SW 1271 (cell line): ENCODE results near the gene ABHD5.

Experiments used
- DNase-seq, 2 experiments: peaks; one replicate each; lab custom pipeline; 2025; lab: John Stamatoyannopoulos, UW

ABHD5 gene

DNA sequence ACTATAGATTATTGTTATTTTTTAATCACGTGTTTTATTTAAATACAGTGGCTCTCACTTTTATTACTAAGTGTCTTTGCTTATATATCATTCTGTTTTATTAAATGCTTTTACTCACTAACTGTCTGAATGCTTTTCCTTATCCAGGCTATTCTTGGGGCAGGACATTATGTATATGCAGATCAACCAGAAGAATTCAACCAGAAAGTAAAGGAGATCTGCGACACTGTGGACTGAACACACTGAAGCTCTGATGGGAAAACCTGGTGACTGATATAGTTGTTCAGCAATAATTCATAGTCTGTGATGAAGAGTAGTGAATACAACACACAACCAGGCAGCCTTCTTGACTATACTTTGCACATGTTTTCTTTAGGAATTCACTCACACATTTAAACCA, 27.6 kb downstream of the ABHD5 start:
- no peak for DNase-seq

DNA sequence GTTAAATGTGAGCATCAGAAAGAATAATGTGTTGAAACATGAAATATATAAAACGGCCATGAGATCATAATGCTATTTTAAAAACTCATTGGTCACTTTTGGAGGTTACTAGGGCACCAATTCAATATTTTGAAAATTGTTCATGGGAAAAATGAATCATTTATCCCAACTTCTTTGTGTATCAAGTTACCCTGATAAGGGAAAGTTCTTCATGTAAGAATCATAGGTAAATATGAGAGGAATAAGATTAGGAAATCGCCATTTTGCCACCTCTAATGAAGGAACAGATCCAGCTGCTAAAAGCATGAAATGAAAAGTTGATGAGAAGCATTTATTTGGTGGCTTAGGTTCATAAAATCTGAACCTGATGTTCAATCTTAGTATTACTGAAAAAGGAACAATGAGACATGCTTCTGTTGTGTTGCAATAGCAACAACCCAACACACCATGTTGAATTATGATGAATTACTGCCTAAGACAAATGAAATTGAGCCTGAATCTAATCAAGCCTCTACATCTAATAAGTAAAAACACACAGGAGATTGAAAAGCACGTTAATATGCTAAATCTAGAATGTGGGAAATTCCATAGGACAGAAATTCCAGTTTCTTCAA, 32.5 kb downstream of the ABHD5 start:
- DNase-seq, result no peak

DNA sequence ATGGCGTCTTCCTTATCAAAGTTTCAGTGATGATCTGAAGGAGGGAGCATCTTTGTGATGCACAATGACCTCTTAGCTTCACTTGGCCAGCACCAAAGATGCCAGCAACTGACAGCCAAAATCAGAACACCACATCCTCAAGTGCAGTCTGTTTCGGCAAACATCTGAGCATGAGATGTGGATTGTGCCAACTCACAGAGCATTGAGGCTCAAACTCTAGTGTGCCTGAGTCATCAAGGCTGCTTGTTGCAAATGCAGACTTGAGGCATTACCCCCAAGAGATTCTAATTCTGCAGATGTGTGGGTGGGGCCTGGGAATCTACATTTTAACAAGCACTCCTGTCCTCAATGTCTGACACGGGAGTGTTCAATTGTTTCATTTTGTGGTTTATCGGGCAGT, 35.8 kb downstream of the ABHD5 start:
- DNase-seq, result no peak

DNA sequence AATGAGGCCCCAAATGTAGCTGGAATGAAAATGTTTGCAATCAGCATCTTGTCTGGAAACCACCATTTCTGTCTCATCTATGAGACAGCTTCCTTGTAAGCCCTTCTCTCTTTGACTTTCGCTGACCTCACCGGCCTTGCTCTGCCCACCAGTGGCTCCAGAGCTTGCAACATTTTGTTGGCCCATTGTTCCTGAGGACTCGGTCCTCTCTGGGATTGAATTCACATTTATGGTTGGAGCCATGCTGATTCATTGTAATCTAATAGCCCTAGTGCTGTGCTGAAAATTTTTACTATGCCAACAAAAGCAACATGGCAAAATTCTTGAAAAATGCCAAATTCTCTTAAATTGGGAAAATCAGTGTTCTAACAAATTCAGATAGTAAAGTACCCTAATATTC, 37.2 kb downstream of the ABHD5 start:
- DNase-seq, result no peak

DNA sequence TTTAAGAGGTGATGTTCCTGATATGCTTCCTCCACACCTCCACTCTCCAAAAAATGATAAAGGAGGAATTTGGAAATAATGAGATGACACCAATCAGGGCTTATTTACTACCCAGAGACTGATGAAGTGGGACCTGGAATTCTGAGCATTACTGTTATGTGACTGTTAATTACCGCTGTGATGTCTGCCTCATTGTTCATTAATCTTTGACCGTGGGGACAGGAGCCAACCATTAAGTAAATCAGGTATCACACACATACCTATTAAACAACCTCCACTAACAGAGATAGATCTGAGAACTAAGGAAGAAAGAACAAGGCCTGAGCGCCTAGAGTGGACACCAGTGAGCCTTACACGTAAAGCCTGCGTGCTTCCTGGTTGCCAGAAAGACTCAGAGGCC, 37.7 kb downstream of the ABHD5 start:
- DNase-seq, result no peak

DNA sequence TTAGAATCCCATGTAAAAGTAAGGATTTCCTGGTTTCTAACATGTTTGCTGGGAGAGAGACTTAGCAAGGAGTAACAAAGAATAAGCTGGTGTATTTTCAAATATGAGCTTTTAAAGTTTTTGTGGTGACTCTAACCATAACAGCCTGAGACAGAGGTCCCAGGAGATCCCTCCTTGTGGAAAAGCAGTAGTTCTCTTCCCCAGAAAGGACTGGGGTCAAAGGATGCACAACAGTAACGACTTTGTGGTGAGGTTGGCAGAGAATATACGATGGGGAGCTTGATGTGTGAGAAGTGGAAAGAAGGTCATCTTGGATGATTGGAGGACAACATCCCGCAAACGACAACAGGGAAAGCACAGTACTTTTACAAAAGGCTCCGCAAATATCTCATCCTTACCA, 38.2 kb downstream of the ABHD5 start:
- no peak for DNase-seq

DNA sequence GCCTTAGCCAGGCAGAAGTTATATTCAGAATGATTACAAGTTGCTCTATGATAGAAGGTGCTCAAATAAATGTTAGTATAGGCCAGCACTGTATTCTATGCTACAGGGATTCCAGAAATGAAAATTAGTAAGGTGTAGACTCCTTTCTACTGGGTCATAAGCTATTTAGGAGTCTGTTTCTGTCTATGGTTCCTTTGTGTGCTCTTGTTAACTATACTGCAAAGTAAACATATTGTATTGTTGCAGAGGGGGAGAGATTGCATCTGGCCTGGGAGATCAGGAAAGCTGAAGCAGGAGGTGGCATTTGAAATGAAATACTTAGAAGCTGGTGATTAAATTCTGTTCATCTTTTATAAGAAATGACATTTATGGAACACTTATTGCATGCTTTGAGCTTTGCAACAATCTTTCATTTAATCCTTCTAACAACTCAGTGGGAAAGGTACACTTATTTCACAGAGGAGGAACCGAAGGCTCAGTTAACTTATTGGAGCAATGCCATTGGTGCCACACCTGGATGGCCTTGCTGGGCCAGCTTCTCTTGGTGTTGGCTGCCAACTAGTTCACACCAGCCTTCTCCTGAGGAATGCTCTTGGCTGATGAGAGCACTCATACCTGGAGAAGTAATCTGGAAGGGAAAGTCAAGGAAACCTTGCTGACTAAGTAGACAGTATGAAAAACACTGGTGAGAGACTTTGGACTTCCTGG, 39.1 kb downstream of the ABHD5 start:
- DNase-seq, result no peak

DNA sequence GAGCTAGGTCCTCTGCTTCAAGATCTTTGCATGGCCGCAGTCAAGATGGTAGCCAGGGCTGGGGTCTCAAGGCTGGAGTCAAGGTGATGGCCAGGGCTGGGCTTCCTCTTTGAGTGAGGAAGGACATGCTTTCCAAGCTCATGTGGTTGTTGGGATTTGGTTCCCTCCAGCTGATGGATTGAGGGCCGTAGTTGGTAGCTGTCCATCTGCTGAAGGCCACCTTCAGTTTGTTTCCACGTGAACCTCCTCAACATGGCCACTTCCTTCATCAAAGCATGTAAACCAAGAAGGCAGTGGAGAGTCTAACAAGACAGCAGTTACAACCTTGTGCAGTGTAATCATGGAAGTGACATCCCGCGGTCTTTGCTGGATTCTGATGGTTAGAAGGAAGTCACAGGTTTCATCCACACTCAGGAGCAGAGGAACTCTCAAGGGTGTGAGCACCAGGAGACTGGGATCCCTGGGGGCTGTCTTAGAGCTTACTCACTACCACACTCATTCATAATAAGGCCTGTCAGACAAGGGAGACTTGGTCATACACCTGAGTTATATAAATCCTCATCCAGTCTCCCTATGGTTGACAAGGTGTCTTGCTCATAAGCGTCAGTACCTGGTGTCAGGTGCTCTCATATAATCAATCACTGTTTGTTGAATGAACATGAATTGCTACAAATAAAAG, 42.1 kb downstream of the ABHD5 start:
- DNase-seq, result no peak

DNA sequence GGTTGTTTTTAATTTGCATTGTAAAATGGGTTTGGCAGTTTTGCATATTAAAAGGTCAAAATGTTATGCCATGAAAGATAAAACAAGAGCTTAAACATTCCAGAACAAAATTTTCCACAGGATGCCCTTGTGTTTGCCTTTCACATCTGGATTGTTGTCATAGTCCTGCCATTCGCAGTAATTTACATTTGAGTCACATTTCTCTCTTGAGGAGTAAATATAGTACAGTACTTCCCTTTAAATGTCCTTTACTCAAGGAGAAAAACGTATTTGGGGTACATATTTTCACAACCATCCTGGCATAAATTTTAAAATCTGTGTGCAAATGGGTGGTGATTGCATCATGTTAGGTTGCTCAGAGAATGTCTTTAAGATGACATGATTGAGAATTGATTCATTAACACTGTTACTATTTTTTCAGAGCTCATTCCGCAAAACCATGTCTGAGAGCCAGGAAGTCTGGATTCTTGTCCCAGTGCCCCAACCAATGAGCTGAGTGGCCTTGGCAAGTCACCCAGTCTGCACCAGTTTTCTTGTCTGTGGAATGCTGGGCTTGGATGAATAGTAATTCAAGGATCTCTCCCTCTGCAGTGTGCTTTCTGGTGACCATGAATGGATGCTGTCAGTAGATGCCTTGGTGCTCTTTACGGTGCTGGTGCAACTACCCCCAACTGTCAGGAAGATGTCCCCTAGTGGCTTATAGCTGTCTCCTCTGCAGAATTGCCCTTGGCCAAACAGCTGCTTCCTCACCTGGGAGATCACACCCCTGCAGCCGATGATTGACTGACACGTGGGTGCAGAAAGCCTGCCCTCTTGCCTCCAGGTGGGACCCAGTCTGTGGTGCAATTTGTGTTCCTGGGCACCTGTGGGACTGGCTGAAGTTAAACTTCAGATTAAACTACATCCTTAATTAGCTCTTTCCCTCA, 43.0 kb downstream of the ABHD5 start:
- no peak for DNase-seq

DNA sequence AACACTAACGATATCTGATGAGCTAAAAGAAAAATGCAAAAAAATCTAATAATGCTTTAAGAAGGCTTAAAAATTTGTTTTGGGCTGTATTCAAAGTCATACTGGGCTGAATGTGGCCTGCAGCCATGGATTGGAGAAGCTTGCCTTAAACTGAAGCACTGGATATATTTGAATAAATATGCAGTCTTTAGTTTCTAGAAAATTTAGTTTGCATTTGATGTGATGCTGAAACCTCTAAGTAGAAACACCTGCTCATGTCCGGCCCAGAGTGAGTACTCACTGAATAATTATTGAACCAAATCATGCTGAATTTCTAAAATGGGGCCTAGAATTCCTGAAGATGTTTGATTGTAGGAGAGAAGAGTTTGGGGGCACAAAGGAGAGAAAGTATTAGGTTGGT, 43.9 kb downstream of the ABHD5 start:
- DNase-seq, result no peak

DNA sequence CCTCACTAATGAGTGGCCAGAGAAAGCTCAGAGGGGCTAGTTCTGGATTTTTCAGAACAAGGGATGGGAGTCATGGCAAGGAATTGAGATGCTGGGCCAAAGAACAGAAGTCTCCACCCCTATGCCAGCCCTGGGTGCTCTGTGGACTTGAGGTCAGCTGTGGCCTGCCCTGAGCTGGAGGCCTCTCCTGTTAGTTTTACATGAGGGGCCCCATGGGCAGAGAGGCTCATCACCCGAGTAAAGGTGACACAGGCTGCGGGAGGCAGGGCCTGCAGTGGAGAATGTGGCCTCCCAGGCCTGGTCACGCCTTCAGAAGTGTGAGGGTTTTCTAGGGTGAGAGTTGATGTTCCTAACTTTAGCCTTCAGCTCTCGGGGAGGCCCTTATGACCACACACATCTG, 44.9 kb downstream of the ABHD5 start:
- DNase-seq, result no peak

DNA sequence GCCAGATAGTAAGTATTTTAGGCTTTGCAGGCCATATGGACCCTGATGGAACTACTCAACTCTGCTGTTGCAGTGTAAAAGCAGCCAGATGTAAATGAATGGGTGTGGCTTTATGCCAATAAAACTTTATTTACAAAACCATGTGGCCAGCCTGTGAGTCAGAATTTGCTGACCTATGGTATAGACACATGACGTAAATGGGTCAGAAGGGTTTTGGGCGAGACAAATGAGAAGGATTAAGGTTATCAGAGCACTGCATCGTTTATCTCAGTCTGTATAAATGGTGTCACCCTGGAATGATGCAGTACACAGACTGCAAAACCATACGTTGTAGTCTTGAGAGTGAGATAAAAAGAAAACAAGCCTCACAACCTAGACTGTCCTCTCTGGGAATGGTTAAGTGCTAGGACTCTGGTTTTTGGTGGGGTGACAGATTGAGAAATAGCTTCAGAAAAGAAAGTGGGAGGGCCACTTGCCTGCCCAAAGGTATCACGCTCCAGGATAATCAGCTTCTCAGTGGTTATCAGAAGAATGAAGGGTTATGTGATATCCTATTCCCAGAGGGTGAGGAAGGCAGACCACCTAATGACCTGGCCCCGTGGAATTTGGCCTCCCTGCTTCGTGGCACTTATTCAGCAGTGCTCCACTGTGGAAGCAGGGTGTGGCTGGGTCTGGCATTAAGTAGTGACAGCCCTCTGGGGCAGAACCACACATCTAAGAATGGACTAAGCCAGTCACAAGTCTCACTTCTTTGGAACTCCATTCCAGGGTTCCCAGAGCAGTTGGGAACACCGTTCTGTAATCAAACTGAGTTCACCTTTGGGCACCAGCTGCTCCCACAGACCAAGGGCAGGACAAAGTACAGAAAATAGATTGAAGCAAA, 46.1 kb downstream of the ABHD5 start:
- DNase-seq, result no peak

DNA sequence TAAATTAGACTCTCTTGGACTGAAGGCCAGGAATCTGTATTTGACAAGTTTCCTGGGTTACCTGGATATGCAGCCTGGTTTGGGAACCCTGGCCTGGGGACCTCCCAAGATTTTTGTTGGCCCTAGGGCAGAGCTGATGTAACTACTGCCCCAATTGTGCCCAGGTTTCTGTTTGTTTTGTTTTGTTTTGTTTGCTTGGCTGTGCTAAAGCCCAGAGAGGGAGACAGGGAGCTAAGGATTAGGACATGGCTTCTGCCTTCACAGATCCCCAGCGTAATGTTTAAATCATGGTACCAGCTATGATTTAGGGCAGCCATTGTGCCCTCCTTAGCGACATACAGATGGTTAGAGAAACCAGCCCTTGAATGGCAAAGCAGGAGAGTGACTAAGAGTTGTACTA, 47.6 kb downstream of the ABHD5 start:
- DNase-seq, result no peak

DNA sequence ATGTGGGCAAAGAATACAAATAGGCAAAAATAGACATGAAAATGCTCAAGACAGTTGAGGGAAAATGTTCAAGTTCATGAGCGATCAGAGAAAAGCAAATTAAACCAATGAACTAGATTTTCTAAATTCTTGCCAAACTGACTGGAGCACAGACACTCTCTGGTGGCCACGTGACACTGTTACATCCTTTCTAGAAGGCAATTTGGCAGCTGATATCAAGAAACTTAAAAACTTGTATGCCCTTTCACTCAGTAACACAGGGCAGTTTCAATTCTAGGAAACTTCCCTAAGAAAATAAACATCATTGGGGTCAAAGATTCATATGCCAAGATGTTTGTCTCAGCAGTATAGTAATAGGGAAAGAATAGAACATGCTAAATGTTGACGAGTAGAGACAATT, 52.2 kb downstream of the ABHD5 start:
- peak in 1 of 2 experiments; percentile 13 for DNase-seq

DNA sequence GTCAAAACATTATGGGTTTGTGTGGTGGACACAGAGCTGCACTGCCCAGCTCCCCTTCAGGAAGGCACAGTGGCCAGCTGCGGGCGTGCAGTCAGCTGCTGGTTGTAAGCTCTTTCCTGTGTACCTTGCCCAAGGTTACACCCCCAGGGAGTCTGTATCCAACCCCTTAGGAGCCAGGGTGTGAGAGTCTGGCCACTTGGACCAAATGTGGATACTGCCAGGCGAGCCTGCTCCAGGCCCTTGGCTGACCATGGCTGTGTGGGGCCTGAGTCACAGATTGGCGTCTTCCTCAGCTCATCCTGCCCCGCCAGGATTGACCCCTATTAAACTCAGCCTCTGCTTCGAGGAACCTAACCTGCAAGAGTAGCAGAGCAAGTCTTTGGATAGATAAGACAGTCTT, 56.9 kb downstream of the ABHD5 start:
- no peak for DNase-seq

DNA sequence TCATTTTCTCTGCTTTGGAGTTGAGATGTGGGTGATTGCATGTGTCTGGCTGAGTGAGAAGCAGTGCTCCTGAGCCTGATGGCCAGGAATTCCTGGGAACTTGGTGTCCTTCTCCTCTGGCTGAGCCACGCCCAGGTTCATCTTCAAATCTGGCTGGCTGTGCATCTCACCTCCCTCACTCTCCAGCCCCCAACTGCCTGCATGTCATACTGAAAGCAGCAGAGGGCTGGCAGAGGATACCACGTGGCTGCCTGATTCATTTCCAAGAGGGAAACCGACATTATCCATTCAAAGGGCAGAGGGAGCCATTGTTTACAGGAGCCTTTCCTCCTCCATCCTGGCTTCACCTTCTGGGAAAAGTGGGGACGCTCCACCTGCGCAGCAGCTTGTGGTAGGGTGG, 57.4 kb downstream of the ABHD5 start:
- peak in 1 of 2 experiments; percentile 24 for DNase-seq

DNA sequence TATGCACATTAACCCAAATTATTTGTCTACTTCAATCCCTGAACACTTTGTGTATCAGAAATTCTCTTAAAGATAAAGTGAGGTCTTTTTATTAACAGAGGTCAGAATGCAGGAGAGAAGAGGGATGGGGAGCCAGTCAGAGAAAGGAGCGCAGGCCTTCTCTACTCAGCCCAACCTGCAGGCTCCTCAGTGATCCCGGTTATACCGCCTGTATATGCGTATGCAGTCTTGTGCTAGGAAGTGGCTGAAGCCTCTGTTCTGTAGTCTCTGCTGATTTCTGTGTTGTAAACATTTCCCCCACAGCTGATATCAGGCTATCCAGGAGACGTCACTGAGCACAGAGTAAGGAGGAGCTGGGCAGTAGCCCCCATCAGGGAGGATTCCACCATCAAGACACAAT, 57.9 kb downstream of the ABHD5 start:
- no peak for DNase-seq

DNA sequence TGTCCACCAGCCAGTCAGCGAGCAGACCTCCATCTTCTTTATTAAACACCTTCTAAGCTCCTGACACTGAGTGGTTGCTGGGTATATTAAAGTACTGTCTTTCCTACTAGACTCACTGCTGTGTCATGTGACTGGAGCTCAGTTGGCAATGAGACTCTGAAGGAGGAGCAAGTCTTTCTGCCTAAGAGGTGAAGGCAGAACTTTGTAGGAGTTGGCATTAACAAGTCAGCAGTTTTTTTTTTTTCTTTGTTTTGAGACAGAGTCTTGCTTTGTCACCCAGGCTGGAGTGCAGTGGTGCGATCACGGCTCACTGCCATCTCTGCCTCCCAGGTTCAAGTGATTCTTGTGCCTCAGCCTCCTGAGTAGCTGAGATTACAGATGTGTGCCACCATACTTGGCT, 62.2 kb downstream of the ABHD5 start:
- no peak for DNase-seq

DNA sequence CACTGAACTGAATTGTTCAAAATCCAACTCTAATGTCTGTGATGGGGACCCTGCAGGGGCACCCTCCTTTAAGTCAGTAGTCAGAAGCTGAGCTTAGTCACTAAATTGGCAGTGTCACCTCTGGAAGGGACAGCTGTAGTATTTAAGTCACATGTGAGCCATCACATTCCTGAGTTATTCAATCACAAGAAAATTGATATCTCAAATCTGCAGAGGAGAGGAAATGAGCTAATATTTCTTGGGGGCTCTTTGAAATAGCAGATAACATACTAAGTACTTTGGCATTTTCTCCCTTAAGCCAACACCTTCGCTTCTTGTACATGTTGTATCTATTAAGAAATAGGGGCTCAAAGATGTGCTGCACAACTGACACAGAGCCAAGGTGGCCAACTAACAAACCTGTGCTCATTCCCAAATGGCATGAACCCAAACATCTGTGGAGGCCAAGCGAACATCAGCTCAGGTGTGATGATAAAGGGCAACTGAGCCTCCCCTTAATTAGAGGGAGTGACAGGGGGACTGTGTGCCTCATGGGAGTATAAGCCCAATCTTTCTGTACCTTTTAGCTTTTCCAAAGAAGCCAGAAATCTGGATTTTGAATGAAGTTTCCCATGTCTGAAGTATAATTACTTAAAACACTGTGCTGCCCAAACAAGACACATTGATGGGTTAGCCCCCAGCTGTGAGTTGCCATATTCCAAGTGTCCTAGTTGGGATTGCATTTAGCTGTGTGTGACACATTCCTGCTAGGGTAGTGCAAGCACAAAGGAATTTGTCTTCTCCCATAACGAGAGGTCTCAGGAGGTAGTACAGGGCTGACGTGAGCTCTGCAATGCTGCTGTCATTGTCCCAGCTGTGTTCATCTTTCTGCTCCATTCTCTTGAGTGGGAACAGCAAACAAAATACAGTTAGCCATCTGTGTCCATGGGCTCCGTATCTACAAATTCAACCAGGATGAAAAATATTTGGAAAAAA, 63.3 kb downstream of the ABHD5 start:
- peak; percentile 83 to 92 for DNase-seq

DNA sequence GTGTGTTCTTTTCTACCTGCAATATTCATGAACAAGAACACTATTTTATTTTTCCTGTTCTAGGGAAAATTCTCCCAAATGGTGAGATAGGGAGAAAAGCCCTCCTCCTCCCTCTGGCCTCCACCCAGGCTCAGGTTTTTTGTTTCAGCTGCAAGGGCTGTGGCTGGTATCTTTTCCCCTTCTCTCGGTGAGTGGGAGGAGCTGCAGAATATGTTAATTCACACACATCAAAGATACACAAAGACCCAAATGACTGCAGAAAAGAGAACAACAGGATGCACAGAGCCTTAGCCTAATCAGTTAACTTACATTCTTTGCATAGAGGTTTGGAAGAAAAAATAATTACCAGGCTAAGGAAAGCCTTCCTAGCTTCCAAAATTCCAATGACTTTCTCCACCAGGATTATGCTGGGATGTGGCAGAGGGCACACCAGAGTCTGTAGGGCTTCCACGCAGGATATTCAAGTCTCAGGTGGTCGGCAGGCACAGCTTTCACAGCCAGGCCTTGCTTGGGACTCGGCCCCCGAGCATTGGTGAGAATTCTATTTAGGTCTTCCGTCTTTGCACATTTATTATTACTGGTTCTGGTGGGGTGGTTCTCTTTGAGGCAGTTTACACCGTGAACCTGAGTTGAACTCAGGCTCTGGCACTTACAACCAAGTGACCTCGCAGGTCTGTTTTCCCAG, 64.9 kb downstream of the ABHD5 start:
- no peak for DNase-seq
